ENCODE data around the gene TMEM156. TPM values are rescaled to one million over a fixed set of nuclear protein-coding genes. Genes with fewer than 3 reads are reported as not detected.

TMEM156 gene
- total and polyA plus RNA-seq, 10 of the 15 experiments (the other 5 are each of a cell fraction or from before 2014, with no cell fraction given) = 20.8 to 48.3 (median 32.7) TPM

DNA sequence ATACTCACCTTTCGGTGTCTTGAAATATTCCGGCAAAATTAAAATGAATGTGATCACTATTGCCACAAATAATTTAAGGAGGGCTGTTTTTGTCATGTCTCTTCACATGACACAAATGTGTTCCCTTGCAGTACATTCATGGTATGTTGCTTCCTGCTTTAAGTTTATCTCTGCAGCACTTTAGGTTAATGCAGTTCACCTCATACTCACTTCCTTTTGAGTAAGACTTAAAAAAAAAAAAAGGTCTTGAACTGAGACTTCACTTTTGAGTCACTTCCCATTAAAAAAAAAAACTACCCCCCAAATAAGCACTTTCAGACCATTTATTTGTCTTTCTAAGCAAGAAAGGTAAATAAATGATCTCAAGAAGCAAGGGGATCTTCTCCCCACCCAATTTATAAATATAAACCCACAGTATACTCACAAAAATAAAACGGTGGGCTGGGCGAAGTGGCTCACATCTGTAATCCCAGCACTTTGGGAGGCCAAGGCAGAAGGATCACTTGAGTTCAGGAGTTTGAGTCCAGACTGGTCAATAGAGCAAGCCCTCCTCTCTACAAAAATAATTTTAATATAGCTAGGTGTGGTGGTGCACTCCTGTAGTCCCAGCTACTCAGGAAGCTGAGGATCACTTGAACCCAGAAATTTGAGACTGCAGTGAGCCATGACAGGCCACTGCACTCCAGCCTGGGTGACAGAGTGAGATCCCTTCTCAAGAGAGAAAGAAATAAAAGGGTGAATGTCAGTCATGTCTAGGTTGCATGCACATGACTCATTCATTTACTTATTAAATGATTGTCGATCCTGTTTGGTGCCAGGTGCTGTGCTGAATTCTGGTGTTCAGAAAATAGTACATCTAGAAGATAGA is at the start of gene TMEM156 (continued):
- TF ChIP-seq EZH2 (IDR thresholded peaks at IDR 0.05; ENCODE audit: borderline replicate concordance, control insufficient read depth, low read depth, low read length) (no peak), FOXM1 (IDR thresholded peaks at IDR 0.05; ENCODE audit: low read depth, low read length) (peak; percentile 70), RB1 (IDR thresholded peaks at IDR 0.05; ENCODE audit: borderline replicate concordance) (no peak), POLR2AphosphoS5 (IDR thresholded peaks at IDR 0.05; ENCODE audit: low read length) (0 out of 2 replicates have a peak, but pooled peaks have one; percentile 45), BHLHE40 (IDR thresholded peaks at IDR 0.05; ENCODE audit: borderline replicate concordance in 1 of 2, low read depth in 2 of 2, low read length in 1 of 2) (0 out of 4 replicates have a peak, but pooled peaks of 1 of the 2 experiments have one; percentile 61), HDGF (IDR thresholded peaks at IDR 0.05) (peak; percentile 61), JUNB (IDR thresholded peaks at IDR 0.05) (peak; percentile 98), RFX5 (IDR thresholded peaks at IDR 0.05; ENCODE audit: low read depth, low read length) (no peak), SP1 (IDR thresholded peaks at IDR 0.05; ENCODE audit: low read depth, low read length) (no peak), EED (IDR thresholded peaks at IDR 0.05; ENCODE audit: low read depth) (no peak), NR2C2 (IDR thresholded peaks at IDR 0.05; ENCODE audit: borderline replicate concordance, control insufficient read depth, insufficient read length, low read depth) (no peak), EGR1 (IDR thresholded peaks at IDR 0.05; ENCODE audit: borderline replicate concordance in 1 of 2, low read depth in 2 of 2, low read length in 2 of 2) (peak in 1 of 2 experiments; percentile 34; a peak in 1 of 3 replicates), GATAD2B (conservative IDR thresholded peaks at IDR 0.05; ENCODE audit: low read depth) (no peak), CHD2 (IDR thresholded peaks at IDR 0.05; ENCODE audit: borderline replicate concordance, low read depth, low read length) (0 out of 2 replicates have a peak, but pooled peaks have one; percentile 29)
- TF ChIP-seq, protein P1, sequence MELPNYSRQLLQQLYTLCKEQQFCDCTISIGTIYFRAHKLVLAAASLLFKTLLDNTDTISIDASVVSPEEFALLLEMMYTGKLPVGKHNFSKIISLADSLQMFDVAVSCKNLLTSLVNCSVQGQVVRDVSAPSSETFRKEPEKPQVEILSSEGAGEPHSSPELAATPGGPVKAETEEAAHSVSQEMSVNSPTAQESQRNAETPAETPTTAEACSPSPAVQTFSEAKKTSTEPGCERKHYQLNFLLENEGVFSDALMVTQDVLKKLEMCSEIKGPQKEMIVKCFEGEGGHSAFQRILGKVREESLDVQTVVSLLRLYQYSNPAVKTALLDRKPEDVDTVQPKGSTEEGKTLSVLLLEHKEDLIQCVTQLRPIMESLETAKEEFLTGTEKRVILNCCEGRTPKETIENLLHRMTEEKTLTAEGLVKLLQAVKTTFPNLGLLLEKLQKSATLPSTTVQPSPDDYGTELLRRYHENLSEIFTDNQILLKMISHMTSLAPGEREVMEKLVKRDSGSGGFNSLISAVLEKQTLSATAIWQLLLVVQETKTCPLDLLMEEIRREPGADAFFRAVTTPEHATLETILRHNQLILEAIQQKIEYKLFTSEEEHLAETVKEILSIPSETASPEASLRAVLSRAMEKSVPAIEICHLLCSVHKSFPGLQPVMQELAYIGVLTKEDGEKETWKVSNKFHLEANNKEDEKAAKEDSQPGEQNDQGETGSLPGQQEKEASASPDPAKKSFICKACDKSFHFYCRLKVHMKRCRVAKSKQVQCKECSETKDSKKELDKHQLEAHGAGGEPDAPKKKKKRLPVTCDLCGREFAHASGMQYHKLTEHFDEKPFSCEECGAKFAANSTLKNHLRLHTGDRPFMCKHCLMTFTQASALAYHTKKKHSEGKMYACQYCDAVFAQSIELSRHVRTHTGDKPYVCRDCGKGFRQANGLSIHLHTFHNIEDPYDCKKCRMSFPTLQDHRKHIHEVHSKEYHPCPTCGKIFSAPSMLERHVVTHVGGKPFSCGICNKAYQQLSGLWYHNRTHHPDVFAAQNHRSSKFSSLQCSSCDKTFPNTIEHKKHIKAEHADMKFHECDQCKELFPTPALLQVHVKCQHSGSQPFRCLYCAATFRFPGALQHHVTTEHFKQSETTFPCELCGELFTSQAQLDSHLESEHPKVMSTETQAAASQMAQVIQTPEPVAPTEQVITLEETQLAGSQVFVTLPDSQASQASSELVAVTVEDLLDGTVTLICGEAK (IDR thresholded peaks at IDR 0.05; ENCODE audit: borderline replicate concordance) = peak; percentile 39; the same call in 1 of the 2 replicates
- TF ChIP-seq, protein P2, sequence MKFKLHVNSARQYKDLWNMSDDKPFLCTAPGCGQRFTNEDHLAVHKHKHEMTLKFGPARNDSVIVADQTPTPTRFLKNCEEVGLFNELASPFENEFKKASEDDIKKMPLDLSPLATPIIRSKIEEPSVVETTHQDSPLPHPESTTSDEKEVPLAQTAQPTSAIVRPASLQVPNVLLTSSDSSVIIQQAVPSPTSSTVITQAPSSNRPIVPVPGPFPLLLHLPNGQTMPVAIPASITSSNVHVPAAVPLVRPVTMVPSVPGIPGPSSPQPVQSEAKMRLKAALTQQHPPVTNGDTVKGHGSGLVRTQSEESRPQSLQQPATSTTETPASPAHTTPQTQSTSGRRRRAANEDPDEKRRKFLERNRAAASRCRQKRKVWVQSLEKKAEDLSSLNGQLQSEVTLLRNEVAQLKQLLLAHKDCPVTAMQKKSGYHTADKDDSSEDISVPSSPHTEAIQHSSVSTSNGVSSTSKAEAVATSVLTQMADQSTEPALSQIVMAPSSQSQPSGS (IDR thresholded peaks at IDR 0.05; ENCODE audit: low read length) = peak; percentile 72
- TF ChIP-seq, protein P3, sequence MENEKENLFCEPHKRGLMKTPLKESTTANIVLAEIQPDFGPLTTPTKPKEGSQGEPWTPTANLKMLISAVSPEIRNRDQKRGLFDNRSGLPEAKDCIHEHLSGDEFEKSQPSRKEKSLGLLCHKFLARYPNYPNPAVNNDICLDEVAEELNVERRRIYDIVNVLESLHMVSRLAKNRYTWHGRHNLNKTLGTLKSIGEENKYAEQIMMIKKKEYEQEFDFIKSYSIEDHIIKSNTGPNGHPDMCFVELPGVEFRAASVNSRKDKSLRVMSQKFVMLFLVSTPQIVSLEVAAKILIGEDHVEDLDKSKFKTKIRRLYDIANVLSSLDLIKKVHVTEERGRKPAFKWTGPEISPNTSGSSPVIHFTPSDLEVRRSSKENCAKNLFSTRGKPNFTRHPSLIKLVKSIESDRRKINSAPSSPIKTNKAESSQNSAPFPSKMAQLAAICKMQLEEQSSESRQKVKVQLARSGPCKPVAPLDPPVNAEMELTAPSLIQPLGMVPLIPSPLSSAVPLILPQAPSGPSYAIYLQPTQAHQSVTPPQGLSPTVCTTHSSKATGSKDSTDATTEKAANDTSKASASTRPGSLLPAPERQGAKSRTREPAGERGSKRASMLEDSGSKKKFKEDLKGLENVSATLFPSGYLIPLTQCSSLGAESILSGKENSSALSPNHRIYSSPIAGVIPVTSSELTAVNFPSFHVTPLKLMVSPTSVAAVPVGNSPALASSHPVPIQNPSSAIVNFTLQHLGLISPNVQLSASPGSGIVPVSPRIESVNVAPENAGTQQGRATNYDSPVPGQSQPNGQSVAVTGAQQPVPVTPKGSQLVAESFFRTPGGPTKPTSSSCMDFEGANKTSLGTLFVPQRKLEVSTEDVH (IDR thresholded peaks at IDR 0.05; ENCODE audit: low read depth, partially characterized antibody) = no peak
- TF ChIP-seq, protein P4, sequence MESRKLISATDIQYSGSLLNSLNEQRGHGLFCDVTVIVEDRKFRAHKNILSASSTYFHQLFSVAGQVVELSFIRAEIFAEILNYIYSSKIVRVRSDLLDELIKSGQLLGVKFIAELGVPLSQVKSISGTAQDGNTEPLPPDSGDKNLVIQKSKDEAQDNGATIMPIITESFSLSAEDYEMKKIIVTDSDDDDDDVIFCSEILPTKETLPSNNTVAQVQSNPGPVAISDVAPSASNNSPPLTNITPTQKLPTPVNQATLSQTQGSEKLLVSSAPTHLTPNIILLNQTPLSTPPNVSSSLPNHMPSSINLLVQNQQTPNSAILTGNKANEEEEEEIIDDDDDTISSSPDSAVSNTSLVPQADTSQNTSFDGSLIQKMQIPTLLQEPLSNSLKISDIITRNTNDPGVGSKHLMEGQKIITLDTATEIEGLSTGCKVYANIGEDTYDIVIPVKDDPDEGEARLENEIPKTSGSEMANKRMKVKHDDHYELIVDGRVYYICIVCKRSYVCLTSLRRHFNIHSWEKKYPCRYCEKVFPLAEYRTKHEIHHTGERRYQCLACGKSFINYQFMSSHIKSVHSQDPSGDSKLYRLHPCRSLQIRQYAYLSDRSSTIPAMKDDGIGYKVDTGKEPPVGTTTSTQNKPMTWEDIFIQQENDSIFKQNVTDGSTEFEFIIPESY (IDR thresholded peaks at IDR 0.05) = no peak

Measured in GM12878 (cell line).